ENCODE results near the gene SAXO1.

The SAXO1 gene

DNA sequence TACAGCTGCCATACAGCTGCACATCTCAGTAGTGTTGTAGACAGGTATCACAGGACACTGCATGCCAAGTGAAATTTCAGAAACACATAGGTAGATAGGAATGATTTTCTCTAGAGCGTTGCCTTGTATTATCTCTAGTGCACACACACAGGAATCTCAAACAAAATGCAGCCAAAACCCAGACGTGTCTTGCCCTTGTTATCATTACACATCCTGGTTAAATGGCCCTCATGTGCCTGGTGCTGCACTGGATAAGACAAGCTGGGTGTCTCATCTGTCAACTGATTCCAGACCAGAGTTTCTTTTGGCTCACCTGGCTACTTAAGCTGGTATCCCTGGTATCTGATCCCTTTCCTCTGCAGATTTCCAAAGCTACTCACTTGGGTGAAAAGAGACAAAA, 59.7 kb downstream of the SAXO1 start:
- ChIA-PET CTCF (interaction anchor here (1.0 to 1.2 kb wide), 2 partner anchors 53 to 718 kb away, joined by 3 read pairs; no protein-coding TSS in a partner anchor), POLR2A (no interaction called here)
- DNase-seq (ENCODE audit: extremely low spot score) = no peak
- TF ChIP-seq, protein P1, sequence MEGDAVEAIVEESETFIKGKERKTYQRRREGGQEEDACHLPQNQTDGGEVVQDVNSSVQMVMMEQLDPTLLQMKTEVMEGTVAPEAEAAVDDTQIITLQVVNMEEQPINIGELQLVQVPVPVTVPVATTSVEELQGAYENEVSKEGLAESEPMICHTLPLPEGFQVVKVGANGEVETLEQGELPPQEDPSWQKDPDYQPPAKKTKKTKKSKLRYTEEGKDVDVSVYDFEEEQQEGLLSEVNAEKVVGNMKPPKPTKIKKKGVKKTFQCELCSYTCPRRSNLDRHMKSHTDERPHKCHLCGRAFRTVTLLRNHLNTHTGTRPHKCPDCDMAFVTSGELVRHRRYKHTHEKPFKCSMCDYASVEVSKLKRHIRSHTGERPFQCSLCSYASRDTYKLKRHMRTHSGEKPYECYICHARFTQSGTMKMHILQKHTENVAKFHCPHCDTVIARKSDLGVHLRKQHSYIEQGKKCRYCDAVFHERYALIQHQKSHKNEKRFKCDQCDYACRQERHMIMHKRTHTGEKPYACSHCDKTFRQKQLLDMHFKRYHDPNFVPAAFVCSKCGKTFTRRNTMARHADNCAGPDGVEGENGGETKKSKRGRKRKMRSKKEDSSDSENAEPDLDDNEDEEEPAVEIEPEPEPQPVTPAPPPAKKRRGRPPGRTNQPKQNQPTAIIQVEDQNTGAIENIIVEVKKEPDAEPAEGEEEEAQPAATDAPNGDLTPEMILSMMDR (IDR thresholded peaks at IDR 0.05; ENCODE audit: control extremely low read depth, extremely low read depth, low read depth, missing control alignments) = no peak

GRCh38 chr9:18972675-18973074, 60.3 kb downstream of the SAXO1 start:
- no peak for DNase-seq (ENCODE audit: extremely low spot score)
- CTCF ChIA-PET = no interaction called here
- POLR2A ChIA-PET = no interaction called here
- TF ChIP-seq, protein P1 (IDR thresholded peaks at IDR 0.05; ENCODE audit: control extremely low read depth, extremely low read depth, low read depth, missing control alignments) = no peak

DNA sequence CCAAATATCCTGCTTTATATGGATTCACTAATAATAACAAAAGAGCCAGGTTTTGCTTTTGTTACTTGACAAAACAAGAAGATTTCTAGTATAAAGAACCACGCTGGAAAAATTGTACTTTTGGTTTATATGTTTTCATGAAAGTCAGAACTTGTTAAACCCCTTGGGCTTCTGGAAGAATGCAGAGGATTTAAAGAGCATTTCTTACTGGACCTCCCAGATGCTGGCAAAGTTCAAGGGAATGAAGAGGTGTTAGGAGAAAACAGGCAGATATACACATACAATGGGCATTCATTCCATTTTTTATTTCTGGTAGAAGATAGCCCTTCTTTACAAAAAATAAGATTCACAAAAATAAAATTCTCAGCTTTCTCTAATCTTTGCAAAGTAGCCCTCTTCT, 61.1 kb downstream of the SAXO1 start:
- TF ChIP-seq, protein P1 (IDR thresholded peaks at IDR 0.05; ENCODE audit: control extremely low read depth, extremely low read depth, low read depth, missing control alignments) = no peak
- DNase-seq (ENCODE audit: extremely low spot score) = no peak
- CTCF ChIA-PET = no interaction called here
- POLR2A ChIA-PET = no interaction called here

GRCh38 chr9:18971404-18971803, 61.6 kb downstream of the SAXO1 start:
- no peak for DNase-seq (ENCODE audit: extremely low spot score)
- ChIA-PET POLR2A (no interaction called here), CTCF (no interaction called here)
- TF ChIP-seq, protein P1 (IDR thresholded peaks at IDR 0.05; ENCODE audit: control extremely low read depth, extremely low read depth, low read depth, missing control alignments) = no peak

DNA sequence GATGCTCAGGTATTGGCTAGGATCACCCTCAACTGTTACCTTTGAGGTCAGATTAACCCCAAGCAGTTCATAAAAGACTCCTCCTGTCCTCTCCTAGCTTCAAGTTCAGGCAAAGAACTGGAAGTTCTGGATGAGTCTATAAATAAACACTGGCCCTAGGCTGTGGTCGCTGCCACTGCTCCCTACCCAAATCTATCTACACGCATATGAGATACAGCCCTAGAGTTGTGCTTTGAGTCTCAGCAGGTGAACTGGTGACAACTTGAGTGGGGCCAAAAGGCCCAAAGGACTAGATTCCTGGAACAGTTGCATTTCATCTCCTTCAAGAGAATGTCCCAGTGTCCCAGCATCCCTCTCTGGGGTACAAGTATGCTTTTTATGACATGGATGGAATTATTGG, 62.6 kb downstream of the SAXO1 start:
- TF ChIP-seq, protein P1 (IDR thresholded peaks at IDR 0.05; ENCODE audit: control extremely low read depth, extremely low read depth, low read depth, missing control alignments) = no peak
- CTCF ChIA-PET = interaction anchor here (1.4 to 1.8 kb wide), 2 partner anchors 14 to 42 kb away, joined by 4 read pairs; no protein-coding TSS in a partner anchor
- no peak for DNase-seq (ENCODE audit: extremely low spot score)
- POLR2A ChIA-PET = no interaction called here

DNA sequence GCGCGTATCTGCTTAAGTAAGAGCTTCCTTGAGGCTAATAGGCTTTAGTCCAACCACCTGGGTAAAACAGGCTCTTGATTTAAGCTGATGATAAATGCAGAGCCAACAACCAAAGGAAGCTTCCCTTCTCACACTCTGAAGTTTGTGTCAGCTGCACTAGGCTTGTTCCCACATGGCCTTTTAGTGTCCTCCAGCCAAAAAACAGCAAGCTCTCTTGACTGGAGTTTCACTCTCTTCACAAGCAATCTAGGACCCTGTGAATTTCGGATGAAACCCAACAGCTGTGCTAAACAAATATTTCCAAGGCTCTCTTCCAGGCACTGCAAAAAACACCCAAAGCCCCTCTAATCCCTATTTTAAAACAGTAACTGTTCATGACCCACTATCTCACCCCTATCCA, 63.9 kb downstream of the SAXO1 start:
- CTCF ChIA-PET = interaction anchor here (1.3 to 1.8 kb wide), 2 partner anchors 10 to 40 kb away, joined by 3 to 4 read pairs; no protein-coding TSS in a partner anchor

More for the DNA sequence above, 63.9 kb downstream of the SAXO1 start:
- TF ChIP-seq, protein P1 (IDR thresholded peaks at IDR 0.05; ENCODE audit: control extremely low read depth, extremely low read depth, low read depth, missing control alignments) = no peak
- POLR2A ChIA-PET = no interaction called here
- no peak for DNase-seq (ENCODE audit: extremely low spot score)
